ENCODE results near the gene RAPGEF6. TPM values are rescaled to one million over a fixed set of nuclear protein-coding genes. Genes with fewer than 3 reads are reported as not detected.

The RAPGEF6 gene
- total RNA-seq, 6 experiments from 2014 or later = 3.7 to 9.1 (median 7.6) TPM

GRCh38 chr5:131542723-131543122, 92.3 kb downstream of the RAPGEF6 start:
- Histone ChIP-seq H3K27me3 (no peaks in the 10 kb centered on the region), H3K36me3 (no peaks in the 10 kb centered on the region), H3K4me3 (no peak overlapping the region), H3K27ac (peak overlapping the region in 2 of 3 donors; percentile 20 to 57), H3K9me3 (no peaks in the 10 kb centered on the region), H3K4me1 (peaks cover 0 to 31% (median 6%) of the 10 kb centered on the region in 4 donors)
- TF ChIP-seq POLR2A (IDR thresholded peaks at IDR 0.05) = no peak
- no peak for TF ChIP-seq CTCF (IDR thresholded peaks at IDR 0.05)
- DNase-seq (no peak), ATAC-seq (peak; percentile 63 to 76 (median 71))
- WGBS (ENCODE audit: insufficient coverage, low coverage, low lambda C conversion rate, missing lambda C conversion rate) = 50% methylated on average over 1 of the region's 1 CpG
- intact Hi-C loops (cut with DNase I) = no loop called here

- H3K36me3 ChIP-seq = no peaks in the 10 kb centered on the region
- WGBS (ENCODE audit: insufficient coverage, low coverage, low lambda C conversion rate, missing lambda C conversion rate) = 89% methylated on average over 1 of the region's 1 CpG
- H3K4me1 ChIP-seq = peaks cover 0 to 31% (median 6%) of the 10 kb centered on the region in 4 donors
- ATAC-seq = no peak
- no peaks in the 10 kb centered on the region for H3K9me3 ChIP-seq
- H3K27ac ChIP-seq = no peak overlapping the region
- no peak overlapping the region for H3K4me3 ChIP-seq
- no peak for DNase-seq
- TF ChIP-seq POLR2A (IDR thresholded peaks at IDR 0.05) (no peak), CTCF (IDR thresholded peaks at IDR 0.05) (no peak)
- no peaks in the 10 kb centered on the region for H3K27me3 ChIP-seq
- intact Hi-C loops (cut with DNase I) = no loop called here
These were observed 93.3 kb downstream of the RAPGEF6 start for GRCh38 chr5:131541762-131542161.

GRCh38 chr5:131541071-131541470, 94.0 kb downstream of the RAPGEF6 start:
- intact Hi-C loops (cut with DNase I) = no loop called here
- TF ChIP-seq CTCF (IDR thresholded peaks at IDR 0.05) (no peak), POLR2A (IDR thresholded peaks at IDR 0.05) (no peak)
- peaks cover 0 to 31% (median 6%) of the 10 kb centered on the region in 4 donors for H3K4me1 ChIP-seq
- no peak overlapping the region for H3K4me3 ChIP-seq
- H3K9me3 ChIP-seq = no peaks in the 10 kb centered on the region
- DNase-seq (no peak), ATAC-seq (no peak)
- no peaks in the 10 kb centered on the region for H3K36me3 ChIP-seq
- H3K27me3 ChIP-seq = no peaks in the 10 kb centered on the region
- no peak overlapping the region for H3K27ac ChIP-seq

- intact Hi-C loops (cut with DNase I) = no loop called here
- Histone ChIP-seq H3K27me3 (no peaks in the 10 kb centered on the region), H3K4me3 (no peak overlapping the region), H3K36me3 (no peaks in the 10 kb centered on the region), H3K9me3 (no peaks in the 10 kb centered on the region), H3K4me1 (peaks cover 0 to 31% (median 6%) of the 10 kb centered on the region in 4 donors), H3K27ac (peak overlapping the region in 2 of 3 donors; percentile 35)
- TF ChIP-seq POLR2A (IDR thresholded peaks at IDR 0.05) = no peak
- ATAC-seq = peak; percentile 62 to 85 (median 79)
- WGBS (ENCODE audit: insufficient coverage, low coverage, low lambda C conversion rate, missing lambda C conversion rate) = 100% methylated on average over 1 of the region's 1 CpG
- no peak for DNase-seq
These were observed 95.8 kb downstream of the RAPGEF6 start for GRCh38 chr5:131539251-131539650.

- Histone ChIP-seq H3K36me3 (no peaks in the 10 kb centered on the region), H3K27ac (no peak overlapping the region), H3K4me3 (no peak overlapping the region), H3K4me1 (peaks cover 0 to 26% (median 6%) of the 10 kb centered on the region in 4 donors), H3K9me3 (no peaks in the 10 kb centered on the region), H3K27me3 (no peaks in the 10 kb centered on the region)
- WGBS (ENCODE audit: insufficient coverage, low coverage, low lambda C conversion rate, missing lambda C conversion rate) = 50% methylated on average over 3 of the region's 3 CpGs
- TF ChIP-seq CTCF (IDR thresholded peaks at IDR 0.05) (no peak), POLR2A (IDR thresholded peaks at IDR 0.05) (no peak)
- ATAC-seq (peak in 1 of 4 donors; percentile 33), DNase-seq (no peak)
- intact Hi-C loops (cut with DNase I) = no loop called here
These were observed 96.8 kb downstream of the RAPGEF6 start for GRCh38 chr5:131538177-131538593.

Data from right lobe of liver (tissue), 6 donors.